Retinal pigment epithelial cell (primary cell): ENCODE data around the gene ACKR3.

Experiments
- DNase-seq: peaks from one replicate; pipeline ENCODE4 v3.0.0-alpha.2; 2010; ENCODE audit warnings: low read depth
- H3K4me3 ChIP-seq: 2 replicates; pipeline ENCODE4 v1.5.1; 2011; ENCODE audit warnings: mild to moderate bottlenecking, low read length, control low read depth, moderate library complexity
- TF ChIP-seq, protein P1 (sequence below): conservative IDR thresholded peaks from 2 replicates; pipeline ENCODE4 v1.5.1; 2011; ENCODE audit warnings: low read depth, low read length, control low read depth, inconsistent platforms

Gene ACKR3

GRCh38 chr2:236552581-236553363 is 16.9 kb upstream of the ACKR3 start:
- no peak overlapping the region for H3K4me3 ChIP-seq
- DNase-seq: no peak
- TF ChIP-seq, protein P1, sequence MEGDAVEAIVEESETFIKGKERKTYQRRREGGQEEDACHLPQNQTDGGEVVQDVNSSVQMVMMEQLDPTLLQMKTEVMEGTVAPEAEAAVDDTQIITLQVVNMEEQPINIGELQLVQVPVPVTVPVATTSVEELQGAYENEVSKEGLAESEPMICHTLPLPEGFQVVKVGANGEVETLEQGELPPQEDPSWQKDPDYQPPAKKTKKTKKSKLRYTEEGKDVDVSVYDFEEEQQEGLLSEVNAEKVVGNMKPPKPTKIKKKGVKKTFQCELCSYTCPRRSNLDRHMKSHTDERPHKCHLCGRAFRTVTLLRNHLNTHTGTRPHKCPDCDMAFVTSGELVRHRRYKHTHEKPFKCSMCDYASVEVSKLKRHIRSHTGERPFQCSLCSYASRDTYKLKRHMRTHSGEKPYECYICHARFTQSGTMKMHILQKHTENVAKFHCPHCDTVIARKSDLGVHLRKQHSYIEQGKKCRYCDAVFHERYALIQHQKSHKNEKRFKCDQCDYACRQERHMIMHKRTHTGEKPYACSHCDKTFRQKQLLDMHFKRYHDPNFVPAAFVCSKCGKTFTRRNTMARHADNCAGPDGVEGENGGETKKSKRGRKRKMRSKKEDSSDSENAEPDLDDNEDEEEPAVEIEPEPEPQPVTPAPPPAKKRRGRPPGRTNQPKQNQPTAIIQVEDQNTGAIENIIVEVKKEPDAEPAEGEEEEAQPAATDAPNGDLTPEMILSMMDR: no peak

GRCh38 chr2:236553522-236553921 is 16.1 kb upstream of the ACKR3 start:
- no peak for DNase-seq
- TF ChIP-seq, protein P1: no peak
- H3K4me3 ChIP-seq: no peak overlapping the region

GRCh38 chr2:236554629-236555282 is 14.9 kb upstream of the ACKR3 start:
- H3K4me3 ChIP-seq: no peak overlapping the region
- TF ChIP-seq, protein P1: no peak
- DNase-seq: no peak

DNA sequence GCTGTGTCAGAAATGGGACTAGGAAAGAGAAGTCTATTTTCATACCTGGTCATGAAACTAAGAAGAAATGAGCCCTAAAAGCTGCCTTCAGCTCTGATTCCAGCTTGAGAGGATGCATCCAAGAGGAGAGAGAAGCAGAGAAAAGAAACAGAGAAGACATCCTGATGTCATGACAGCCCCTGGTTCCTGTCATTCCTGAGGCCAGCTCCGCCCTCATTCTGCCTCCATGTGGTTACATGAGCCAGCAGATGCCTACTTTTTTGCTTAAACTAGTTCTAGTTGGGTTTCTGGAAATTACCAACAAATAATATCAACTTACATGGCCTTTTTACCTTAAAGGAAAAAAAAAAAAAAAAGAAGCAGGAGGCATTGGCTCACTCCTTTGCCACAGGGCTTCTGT is 14.1 kb upstream of the ACKR3 start:
- DNase-seq: no peak
- H3K4me3 ChIP-seq: no peak overlapping the region
- TF ChIP-seq, protein P1: no peak

DNA sequence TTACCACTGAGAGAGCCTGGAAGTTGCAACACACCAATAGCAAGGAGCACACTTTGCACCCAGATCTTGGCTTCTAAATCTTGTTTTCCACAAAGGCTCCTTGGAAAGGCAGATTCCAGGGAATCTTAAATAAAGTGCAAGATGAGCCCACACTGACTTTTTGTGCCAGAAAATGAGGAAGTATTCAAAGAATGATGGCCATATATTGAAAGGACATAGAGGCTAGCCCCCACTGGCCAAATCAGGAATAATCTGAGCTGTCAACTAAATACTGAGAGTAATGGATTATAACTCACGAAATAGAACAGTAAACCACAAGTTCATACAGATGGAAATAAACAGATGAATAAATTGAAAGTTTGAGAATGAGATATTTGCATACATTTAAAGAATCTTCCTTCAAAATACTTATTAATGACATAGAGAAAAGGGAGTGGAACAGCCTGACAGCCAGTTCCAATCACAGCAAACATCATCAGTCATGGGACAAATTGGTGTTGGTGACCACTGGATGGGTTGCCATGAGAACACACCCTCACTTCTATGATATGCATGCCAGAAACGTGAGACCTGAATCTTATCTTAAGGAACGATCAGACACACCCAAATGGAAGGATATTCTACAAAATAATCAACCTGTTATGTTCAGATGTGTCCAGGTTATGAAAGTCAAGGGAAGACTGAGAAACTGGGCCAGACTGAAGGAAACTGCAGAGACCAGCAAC is 12.2 kb upstream of the ACKR3 start:
- no peak overlapping the region for H3K4me3 ChIP-seq
- DNase-seq: no peak
- TF ChIP-seq, protein P1: no peak

- H3K4me3 ChIP-seq: no peak overlapping the region
- DNase-seq: no peak
- TF ChIP-seq, protein P1: no peak
These were observed 11.6 kb upstream of the ACKR3 start for GRCh38 chr2:236558036-236558435.
